NCI-H774 (cell line): ENCODE results near the gene ZNF148.
A peak's percentile ranks its signal among the peaks of the same experiment; 100 is the strongest.

Experiments used
- DNase-seq: peaks from one replicate; lab custom pipeline; 2025; lab: John Stamatoyannopoulos, UW

The ZNF148 gene

DNA sequence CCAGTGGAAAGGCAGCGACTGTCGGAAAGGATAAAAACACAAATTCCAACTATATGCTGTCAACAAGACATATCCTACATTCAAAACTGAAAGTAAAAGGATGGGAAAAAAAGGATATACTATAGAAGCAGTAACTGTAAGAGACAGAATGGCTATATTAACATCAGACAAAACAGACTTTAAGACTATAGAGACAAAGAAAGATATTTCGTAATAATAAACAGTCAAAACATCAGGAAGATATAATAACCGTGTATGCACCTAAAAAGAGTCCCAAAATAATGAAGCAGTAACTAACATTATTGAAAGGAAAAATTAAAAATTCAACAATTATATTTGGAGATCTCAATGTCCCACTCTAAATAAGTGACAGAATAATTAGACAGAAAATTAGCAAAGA is 48.2 kb downstream of the ZNF148 start:
- DNase-seq, result no peak

DNA sequence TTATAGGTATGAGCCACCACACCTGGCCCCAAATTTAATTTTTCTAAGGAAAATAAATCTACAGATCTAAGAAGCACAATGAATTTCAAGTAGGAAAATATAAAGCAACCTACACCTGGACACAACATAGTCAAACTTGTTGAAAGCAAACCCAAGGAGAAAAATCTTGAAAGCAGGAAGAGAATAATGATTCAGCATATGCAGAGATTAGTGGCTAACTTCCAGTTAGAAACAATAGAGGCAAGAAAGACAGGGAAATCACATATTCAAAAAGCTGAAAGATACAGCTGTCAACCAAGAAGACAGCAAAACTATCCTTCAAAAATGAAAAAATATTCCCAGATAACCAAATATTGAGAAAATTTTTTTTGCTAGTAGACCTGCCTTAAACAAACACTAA is 49.4 kb downstream of the ZNF148 start:
- no peak for DNase-seq

DNA sequence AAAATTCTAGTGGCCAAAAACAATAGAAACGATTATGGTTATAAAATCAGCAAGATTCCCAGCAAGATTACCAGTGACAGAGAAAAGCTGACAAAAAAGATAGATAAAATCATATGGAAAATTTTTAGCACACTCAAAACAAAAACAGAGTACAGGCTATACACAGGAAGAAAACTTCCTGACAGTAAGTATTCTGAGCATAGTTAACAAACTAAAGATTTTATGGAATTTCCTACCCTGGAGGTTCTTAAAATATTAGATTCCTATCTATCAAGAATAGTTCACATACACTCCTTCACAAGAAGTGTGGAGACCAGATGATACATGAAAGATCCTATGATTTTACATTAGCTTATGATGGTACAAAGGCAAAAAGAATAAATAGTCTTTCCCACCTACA is 50.8 kb downstream of the ZNF148 start:
- no peak for DNase-seq

DNA sequence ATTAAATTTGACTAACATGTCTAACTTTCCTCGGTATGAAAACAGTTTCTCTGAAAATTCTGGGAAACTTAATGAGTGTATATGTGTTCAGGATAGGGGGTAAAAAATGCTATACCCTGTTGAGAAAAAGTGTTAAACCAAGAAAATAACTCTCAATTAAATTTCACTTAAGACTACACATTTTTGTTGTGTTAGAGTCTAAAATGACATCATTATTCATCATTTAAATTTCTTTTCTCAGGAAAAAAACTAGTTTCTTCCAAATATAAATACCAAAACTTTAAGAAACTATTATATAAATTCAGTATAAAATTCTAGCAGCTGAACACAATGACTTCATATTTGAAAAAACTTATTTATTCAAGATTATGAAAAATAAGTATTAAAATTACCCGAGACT is 52.2 kb downstream of the ZNF148 start:
- DNase-seq, result no peak

DNA sequence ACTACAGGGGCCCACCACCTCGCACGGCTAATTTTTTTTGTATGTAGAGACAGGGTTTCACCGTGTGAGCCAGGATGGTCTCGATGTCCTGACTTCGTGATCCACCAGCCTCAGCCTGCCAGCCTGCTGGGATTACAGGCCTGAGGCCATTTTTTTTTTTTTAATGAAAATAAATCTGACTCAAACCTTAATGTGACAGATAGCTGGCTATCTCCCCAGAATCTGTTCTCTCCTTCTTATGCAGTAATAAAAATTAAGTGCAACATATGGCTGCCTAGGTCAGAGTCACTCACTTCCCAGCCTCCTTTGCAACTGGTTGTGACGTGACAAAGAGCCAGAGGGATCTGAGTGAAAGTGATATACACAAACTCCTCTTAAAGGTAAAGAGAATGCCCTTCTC is 53.0 kb downstream of the ZNF148 start:
- no peak for DNase-seq

DNA sequence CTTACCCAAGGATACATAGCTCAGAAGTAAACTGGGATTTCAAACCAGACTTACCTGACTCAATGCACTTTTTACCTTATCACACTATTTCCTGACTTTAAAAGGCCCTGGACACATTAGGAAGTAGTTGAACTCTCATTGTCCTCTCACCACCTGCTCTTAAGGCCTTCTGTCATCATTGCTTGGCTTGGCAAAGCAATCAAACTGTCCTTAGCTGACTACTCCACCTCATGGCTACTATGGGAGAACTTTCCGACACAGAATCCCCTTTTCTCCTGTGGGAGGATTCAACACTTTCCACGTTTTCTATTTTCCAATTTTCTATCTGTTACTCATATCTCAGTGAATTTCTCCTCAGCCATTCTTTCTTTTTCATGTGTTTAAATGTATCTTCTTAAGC is 55.4 kb downstream of the ZNF148 start:
- no peak for DNase-seq

DNA sequence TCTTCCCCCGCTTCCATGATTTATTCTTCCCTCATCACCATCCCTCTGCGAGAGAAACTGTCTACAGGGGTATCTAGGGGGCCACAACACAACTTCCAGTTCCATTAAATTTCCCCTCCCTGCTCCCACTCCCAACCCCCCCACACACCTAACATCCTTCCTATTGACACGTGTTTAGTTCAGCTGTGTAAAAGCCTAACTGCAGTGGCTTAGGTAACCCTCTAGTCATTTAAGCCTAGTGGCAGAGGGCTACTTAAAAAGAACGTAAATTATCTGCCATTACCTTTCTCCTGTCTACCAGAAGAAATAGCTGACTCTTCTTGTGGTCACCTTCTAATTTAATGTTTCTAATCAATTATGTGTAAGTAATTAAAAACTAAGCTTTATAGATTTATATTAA is 56.3 kb downstream of the ZNF148 start:
- DNase-seq, result no peak

DNA sequence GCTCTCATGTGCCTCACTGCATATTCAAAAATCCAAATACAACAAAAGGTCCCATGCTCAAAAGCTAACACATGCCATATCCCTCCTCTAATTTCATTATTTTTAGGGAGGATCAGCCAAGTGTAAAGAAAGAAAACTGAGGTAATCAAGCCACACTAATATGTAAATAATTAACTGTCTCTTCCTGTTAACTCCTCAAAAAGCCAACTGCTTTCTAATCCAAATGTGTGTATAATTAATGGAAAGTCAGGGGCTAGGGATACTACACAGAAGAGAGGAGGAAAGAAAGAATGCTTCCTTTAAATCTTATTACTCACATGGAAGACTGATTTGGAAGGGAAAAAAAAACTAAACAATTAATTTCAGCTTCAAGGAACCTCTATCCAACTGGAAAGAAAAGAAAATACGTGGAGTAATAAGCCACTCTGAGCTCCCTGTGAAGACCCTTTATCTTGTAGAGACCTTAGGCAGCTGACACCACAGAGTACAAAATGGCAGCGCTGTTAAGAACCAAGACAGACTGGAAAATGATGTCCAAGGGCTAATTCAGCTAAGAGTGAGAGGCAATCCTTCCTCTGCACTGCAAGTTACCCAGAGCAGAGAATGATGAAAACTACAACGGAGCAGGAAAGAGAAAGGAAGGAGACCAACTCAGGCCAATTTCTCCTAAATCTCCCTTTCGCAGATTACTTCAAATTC is 56.8 kb downstream of the ZNF148 start:
- DNase-seq, result no peak

DNA sequence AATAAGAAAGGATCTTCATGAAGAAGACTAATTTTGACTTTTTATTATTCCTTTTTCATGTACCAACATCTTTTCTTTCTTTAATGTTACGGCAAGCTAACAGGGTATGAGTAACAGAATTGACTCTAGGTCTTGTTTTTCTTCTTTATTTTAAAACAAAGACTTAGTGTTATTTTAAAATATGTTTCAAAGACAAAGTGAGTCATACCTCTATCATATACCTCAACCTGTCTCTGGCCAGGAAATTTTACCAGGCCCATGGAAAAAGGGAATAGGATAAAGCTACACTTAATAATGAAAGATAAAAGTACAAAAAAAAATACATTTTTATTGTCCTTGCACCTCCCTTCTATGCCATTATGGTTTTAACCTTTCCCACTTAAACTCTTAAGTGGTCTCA is 57.4 kb downstream of the ZNF148 start:
- no peak for DNase-seq

DNA sequence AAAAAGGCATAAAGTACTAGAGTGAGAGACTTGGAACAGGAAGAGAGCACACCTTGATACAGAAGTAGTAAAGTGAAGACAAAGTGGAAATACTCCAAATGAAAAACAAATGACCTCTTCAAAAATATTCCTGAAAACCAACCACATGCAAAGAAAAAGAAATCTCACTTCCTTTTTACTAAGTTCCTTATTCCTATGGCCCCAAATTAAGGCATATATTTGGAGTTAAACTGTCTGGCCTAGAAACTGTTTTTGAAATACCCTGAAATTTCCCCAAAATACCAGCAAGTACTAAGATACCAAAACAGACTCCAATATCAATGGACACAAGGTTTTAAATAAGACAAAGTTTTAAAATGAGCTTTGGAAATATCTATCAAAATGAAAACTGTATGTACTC is 58.2 kb downstream of the ZNF148 start:
- no peak for DNase-seq

DNA sequence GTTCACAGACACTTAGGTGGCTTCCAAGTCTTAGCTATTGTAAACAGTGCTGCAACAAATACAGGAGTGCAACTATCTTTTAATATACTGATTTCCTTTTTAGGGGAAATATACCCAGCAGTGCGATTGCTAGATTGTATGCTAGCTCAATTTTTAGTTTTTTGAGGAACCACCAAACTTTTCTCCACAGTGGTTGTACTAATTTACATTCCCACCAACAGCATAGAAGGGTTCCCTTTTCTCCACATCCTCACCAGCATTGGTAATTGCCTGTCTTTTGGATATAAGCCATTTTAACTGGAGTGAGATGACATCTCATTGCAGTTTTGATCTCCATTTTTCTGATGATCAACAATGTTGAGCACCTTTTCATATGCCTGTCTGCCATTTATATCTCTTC is 58.9 kb downstream of the ZNF148 start:
- DNase-seq, result no peak

DNA sequence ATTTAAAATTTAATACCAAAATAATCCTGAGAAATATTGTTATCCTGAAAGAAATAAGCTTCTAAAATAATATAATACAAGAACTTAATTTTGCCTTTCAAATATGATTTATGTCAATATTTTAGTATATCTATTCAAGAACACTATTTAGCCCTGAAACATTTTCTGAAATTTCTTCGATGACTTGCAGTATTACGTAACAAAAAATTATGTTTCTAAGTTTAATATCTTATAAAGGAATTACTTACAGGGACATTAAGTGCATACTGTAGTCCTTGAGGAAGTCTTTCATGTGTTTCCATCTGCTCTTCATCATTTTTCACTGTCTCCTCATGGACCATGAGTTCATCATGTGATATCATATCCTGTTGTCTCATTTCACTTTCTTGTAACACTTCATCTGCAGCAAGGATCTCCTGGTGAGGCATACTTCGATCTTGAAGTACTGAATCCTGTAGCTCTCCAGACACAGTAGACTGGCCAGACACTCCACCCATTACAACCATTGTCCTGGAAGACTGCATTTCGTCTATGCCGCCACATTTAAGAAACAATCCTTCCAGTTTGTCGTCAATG is 62.0 kb downstream of the ZNF148 start:
- no peak for DNase-seq

DNA sequence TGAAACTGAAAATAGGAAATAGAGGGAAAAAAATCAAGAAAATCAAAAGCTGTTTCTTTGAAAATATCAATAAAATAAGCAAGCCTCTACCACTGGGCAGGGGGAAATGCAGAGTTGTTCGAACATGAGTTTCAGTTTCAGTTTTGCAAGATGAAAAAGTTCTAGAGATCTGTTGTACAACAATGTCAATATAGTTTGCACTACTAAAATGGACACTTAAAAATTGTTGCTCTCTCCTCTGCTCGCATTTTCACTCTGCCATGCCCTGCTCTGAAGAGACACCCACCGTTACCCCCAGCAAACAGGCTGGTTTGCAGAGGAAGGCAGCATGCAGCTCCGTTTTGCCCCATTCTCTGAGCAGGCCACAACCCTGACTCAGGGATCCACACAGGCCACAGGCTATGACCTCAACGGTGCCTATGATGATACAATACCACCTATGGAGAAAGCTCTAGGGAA is 64.5 kb downstream of the ZNF148 start:
- no peak for DNase-seq

DNA sequence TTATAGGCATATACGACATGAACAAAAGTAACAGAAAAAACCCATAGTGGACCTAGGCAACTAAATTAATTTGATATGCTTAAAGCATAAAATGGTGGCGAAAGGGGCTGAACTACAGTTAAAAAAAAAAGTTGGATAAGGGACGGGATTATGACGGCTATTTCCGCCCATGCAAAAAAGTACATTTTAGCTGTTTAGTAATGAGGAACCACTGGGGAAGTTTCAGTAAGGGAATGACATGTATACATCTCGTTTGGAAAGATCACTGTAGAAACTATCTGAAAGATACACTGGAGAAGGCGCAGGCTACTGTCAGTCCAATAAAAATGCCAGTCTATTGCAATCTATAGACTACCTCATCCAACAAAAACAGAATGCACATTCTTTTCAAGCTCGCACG is 65.6 kb downstream of the ZNF148 start:
- DNase-seq, result no peak

DNA sequence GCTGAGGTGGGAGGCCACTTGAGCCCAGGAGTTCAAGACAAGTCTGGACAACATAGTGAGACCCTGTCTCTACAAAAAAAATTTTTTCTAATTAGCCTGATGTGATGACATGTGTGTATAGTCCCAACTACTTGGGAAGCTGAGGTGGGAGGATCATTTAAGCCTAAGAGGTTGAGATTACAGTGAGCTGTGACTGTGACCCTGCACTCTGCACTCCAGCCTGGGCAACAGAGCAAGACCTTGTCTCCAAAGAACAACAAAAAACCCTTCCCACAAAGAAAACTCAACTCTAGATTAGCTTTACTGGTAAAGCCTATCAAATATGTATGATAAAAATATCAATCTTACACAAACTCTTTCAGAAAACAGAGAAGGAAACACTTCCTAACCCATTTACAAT is 68.5 kb downstream of the ZNF148 start:
- no peak for DNase-seq

DNA sequence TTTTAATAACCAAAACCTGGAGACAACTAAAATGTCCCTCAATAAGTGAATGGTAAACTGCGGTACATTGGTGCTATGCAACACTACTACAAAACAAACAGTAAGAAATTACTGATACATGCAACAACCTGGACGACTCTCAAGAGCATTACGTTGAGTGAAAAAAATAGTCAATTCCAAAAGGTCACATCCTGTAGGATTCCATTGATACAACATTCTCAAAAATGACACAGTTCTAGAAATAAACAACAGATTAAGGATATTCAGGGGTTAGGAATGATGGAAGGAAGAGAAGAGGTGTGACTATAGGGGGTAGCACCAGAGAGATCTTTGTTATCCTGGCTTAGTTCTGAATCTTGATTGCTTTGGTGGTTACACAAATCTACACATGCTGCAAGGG is 72.2 kb downstream of the ZNF148 start:
- no peak for DNase-seq

DNA sequence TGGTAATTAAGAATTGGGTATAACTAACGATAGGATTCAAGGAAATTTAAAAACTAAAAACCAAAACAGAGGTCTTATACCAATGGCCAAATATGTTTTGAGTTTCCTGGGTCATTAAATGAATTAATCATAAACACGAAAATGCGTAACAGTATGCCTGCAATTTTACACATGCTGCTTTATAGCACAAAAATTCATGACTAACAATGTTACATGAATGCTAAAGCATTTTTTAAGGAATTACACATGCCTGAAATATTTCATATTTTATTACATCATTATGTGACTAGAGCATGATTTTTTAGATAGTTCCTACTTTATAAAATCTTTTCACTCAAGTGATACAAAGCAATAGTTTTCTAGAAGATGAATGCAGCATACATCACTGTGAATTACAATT is 74.7 kb downstream of the ZNF148 start:
- no peak for DNase-seq

DNA sequence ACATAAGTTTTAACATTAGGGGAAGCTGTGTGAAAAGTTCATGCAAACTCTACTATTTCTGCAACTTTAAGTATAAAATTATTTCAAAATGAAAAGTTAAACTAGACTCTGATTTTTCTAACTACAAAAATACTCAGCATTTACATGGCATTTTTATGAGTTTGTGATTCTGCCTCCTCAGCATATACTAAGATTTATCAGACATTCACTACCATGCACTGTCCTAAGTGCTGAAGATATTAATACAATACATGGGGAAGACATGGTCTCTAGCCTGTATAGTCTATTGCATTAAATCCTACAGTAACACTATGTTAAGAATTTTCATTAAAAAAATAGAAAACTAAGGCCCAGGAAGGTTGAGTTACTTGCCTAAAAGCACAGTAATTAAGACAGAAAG is 80.7 kb downstream of the ZNF148 start:
- no peak for DNase-seq

DNA sequence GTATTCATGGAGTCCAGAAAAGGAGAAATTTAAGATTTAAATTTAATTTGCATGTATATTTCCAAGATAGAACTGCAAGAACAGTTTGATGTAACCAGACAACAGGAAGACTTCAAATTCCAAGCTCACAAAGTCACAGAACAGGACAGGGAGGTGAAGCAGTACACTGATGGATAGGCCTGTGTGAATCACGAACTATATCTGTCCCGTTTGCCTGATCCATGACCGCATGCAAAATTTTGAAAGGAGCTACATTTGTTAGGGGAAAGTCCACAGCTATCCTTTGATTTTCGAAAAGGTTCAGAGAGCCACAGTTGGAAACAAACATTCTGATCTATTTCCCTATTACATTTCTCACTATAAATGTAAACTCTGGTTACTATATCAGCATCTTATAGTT is 83.1 kb downstream of the ZNF148 start:
- no peak for DNase-seq

DNA sequence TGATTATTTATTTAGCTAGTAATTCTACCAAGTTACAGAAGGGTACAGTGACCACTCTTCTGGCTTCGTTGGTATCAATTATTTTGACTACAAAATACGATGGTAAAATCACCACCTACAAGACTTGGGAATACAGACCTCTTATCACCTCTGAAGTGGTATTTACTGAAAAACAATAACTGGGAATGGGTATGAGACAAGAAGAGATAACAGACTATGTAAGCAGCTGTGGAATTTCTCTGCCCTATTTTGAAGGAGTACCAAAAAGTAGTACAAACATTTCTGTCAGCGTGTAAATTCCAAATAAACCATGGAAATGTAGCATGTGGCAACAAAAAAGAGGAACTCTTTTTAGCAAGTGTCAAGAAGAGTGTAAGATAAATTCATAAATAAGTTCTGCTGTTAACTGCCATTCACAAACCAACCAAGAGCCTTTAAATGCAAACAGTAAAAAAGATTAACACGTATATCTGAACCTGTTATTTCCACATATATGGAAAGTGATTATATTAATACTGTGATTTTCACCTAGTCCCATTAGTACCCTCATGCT is 85.6 kb downstream of the ZNF148 start:
- no peak for DNase-seq

DNA sequence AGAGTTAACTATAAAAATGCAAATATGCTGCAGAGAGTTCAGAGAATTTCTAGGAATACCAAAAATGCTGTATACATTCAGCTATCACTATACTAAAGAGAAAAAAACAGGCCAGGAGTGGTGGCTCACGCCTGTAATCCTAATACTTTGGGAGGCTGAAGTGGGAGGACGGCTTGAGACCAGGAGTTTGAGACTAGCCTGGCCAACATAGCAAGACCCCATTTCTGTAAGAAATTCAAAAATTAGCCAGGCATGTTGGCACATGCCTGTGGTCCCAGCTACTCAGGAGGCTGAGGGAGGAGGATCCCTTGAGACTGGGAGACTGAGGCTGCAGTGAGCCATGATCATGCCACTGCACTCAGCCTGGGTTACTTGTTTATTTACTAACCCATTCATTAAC is 87.9 kb downstream of the ZNF148 start:
- DNase-seq, result no peak

DNA sequence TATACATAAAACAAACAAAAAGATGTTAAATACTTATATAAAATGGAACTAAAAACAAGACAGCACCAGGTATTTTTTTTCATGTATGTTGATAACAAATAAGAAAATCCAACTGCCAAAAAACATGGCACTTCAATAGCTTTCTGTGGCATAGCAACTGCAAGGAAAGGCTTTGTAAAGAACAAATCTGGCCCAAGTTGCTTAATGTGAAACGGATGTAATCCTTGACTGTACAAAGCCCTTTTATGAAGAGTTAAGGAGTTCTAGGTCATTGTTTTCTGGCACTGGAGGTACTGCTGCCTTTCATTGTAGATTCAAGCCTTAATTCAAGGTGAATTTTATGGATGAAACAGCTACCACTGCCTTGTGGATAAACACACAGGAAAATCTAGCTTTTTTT is 93.7 kb downstream of the ZNF148 start:
- no peak for DNase-seq

DNA sequence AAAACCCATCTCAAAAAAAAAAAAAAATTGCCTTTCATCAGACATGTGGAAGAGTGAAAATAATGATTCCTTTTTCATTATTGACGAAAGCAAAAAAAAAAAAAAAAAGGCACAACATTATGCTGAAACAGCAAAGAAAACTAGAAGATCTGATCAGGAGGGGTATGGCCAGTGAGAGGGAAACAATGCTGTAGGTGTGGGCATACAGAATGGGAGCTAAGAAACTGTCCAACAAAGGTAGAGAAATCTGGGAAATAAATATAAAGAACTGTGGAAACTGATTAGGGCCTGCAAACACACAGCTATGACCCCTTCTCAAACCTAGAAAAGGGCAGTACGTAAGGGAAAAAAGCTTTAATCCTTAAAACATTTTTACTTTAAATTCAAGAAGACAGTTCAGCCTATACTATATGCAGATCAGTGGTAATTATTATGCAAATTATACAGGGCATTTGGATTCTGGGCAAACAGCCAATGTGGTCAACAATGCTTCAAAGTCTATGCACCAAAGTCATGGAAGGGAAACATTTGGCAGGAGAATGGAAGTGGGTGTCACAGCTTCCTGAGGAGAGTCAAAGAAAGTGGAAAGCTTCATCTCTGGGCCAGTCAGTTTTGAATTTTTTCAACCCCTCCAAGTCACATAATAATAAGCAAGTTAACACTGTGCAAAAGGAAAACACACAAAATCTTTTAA is 94.3 kb downstream of the ZNF148 start:
- peak; percentile 1 for DNase-seq
